Activated CD8-positive, alpha-beta memory T cell treated with anti-CD3 and anti-CD28 coated beads for 1 hour (primary cell): Measurements from ENCODE around the gene ST6GALNAC3.

Source experiments
- DNase-seq, 2 donors: peaks; one replicate each; pipeline ENCODE4 v3.0.0-alpha.2; 2020; ENCODE audit warnings: low read depth in 1 of 2; ENCODE audit errors: extremely low read depth in 1 of 2

The ST6GALNAC3 gene

DNA sequence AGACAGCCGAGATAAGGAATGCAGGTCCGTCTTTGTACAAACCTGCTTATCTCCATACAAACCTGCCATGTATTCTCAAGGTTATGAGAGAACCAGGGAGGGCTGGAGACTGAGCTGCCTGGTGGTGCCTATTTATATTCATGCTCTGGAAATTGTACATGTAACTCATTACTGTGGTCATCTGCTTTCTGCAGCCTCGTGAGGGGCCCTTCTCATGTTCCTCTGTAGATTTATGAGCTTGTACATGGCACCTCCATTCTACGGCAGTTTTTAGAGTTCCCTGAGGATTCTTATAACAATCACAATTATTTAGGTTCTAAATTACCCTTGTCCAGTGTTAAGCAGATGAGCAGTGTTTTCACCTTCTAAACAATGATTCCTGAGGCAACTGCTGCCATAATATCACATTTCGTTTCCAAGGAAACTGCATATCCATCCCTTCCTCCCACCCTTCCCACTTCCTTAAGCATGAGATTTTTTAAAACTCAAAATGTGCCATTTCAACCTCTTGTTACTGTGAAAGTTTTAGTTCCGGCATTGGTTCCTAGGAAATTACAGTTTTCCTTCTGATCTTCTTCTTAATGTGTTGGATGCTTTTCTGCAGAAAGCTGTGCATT is 112.1 kb downstream of the ST6GALNAC3 start:
- DNase-seq, result no peak

DNA sequence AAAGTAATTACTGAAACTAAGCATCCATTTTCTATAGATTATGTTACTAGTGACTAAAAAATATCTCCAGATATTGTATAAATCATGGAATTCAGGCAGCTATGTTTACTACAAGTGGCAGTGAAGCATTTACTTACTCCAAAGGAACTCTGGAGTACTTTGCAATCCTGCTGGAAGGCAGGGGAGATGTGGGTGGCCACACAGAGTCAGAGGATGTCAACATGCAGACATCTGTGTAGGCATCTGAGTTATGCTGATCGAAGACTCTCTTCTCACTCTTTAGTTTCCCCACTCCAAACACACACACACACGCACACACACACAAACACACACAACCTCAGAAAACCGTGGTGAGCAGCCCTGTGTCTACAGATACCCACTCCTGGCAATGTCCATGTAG is 112.9 kb downstream of the ST6GALNAC3 start:
- no peak for DNase-seq

DNA sequence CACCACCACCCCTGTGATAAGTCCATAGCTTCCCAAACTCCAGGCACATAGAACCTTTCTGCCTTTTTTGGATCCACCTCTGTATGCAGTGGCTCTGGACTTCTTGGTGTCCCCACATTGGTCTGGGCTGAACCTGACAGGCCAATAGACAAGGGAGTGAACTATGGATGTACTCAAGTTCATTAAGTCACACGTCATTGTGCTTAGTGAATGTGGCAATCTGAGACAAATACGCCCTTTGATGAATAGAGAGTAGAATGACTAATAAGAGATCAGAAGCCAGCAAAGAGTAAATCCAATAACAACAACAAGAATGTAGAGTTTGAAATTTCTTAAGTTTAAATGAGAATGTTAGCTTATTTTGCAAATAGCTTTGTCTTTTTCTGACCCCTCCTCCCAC is 114.8 kb downstream of the ST6GALNAC3 start:
- DNase-seq, result no peak

DNA sequence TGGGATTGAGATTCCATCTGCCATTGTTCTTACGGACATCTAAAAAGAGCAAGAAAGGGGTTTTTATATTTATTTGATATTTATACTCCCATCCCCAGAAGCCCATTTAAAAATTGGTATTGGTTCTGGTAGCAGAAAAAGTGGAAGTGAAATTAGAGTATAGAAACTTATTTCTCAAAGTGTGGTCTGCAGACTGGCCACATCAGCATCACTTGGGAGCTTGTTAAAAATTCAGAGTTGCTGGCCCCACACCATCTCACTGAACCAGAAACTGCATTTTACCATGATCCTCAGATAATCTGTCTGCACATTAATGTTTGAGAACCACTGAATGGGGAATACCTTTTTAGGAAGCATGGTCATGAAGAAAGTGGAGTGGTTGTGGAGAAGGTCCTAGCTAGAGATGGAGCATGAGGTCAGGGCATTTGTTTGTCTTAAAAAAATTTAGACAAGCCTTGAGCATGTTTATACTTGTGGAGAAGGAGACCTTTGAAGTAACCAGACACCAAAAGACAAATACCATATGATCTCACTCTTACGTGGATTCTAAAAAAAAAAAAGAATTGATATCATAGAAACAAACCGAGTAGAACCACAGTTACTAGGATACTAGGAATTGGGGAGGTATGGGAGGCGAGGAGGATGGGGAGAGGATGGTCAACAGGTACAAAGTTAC is 116.3 kb downstream of the ST6GALNAC3 start:
- DNase-seq, result no peak

DNA sequence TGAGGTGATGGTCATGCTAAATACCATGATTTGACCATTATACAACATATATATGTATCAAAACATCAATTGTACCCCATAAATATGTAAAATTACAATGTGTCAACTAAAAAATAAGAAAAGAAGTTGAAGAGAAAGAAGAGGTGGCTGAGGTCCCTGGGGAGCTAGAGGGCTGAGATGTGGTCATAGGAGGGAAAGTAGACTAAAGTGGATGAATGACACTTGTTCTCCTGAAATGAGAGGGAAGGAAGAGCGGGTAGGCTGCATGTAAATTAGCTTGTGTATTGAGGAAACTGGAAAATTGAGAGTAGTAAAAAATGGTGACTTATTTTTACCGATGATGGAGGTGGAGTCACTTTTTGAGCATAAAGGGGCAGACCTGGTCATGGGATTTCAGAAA is 117.0 kb downstream of the ST6GALNAC3 start:
- no peak for DNase-seq

DNA sequence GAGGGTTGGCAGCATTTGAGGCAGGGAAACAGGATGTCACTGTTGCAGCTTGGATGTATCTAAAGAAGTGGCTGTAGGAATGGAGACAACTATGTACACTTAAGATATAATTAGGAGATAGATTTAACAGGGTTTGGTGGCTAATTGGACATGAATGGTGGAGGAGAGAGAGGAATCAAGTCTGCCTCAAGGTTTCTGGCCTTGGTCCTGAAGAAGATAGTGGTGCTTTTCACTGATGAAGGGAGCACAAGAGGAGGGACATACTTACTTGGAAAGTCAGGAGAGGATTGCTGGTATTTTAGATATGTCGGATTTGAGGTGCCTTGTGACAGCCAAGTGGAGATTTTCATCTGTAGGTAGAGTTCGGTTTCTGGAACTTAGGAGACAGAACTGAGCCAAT is 123.9 kb downstream of the ST6GALNAC3 start:
- DNase-seq, result no peak

DNA sequence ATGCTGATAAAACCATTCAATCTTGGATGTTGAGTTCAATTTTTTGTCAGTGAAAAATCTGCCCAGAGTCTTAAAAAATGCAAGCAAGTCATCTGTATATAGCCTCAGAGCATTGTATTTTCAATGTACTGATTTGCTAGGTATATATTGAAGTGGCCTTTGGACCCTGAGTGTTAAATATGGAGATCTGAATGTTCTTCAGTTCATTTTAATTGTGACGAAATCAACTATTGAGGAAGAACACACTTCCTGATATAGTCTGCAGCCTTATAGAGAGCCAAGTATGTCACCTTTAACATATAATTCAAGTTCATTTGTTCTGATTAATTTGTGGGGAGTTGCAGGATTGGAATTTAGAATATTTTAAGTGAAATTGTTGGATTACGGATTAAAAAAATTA is 128.1 kb downstream of the ST6GALNAC3 start:
- no peak for DNase-seq

DNA sequence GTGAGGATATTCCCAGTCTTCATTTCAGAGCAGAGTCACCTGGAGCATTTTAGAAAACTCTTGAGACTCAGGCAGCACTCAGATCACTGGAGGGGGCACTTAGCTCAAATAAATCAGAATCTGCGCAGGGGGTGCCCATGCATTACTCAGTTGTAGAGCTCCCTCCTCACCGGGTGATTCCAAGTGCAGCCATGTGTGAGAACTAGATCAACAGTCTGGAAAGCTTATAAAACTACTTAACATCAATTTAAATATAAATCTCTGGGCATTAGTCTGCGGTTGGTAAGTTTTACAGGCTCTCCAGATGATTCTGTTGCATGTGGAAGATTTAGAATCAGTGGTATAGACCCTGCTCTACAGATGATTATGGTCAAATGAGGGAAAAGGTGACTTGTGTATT is 128.6 kb downstream of the ST6GALNAC3 start:
- no peak for DNase-seq

DNA sequence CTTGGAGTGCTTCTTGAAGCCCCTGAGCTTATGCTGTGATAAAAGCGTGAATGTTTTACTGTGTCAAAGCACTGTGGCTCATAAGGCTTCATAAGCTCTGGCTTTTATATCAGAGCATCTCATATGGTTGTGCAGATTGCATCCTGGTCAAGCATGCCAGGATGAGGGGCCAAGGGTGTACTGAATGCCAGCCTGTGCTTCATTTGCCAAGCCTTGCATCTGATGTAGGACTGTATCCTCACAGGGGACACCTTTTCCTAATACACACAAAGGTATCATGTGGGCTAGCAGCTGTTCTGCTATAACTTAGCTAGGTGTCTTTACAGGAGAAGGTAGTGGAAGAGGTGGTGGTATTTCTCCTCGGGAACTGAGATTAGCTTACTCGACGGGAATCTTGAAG is 134.7 kb downstream of the ST6GALNAC3 start:
- DNase-seq, result no peak

DNA sequence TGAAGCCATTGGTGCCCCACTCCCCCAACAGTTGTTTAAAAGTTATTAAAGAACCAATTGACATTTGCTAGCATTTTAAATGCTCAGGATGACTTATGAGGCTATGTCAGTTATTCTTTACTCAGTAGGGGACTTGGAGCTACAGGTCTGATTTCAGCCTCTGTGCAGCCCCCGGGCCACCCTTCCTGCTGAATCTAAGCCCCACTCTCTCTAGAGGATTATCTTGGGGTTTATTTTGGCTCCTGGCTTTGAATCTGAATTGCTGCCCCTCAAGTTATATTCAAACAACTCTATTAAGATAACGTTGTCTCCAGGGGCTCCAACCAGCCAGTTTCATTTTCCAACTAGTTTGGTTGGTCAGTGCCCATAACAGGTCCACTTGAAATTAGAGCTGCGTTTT is 135.1 kb downstream of the ST6GALNAC3 start:
- no peak for DNase-seq

DNA sequence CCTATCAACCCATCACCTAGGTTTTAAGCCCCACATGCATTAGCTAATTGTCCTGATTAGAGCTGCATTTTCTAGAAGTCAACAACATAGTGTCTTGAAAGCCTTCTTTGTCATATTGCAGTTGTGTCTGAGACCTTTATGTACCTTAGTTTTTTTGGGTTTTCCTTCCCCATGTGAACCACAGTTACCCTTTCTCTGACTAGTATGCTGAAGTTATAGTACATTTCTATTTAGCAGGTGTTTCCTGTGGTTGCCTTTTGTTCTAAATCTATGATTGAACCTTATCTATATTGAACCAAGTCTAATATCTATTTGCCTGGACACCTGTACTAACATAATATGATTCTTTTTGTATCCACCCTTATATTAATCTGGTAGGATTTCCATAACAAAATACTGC is 135.6 kb downstream of the ST6GALNAC3 start:
- no peak for DNase-seq

DNA sequence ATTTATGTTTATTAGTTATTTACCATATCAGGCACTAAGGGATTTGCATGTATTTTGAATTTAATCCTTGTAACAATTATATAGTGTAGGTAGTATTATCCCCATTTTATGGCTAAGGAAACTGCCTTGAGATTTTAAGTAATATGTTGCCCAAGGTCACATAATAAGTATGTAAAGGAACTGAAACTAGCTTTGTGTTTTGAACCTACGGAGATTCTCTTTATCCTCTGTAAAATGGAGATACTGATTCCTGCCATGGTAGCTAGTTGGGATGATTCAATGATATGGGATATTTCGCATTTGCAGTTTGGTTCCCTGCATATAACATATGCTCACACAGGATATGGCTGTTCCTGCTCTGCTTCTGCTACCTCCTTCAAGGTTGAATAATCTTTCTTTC is 144.3 kb downstream of the ST6GALNAC3 start:
- no peak for DNase-seq

DNA sequence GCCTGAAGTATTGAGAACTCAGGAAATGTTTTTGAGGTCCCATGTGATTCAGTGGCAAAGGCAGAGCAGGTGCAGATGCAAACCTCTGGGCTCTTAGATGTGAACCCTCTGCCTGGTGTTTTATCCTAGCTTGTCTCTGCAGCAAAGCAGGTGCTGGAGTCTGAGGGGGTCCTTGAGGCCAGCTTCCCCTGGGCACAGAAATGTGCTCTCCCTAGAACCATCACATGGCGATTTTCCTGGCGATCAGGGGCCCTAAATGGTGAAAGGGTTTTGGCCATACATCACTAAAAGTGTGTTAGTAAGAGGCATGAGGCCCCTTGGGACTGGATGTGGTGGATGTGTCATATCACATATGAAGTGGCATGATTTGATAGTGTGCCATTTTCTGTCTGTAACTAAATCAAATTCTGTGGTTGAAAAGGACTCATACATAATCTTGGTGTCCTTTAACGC is 144.8 kb downstream of the ST6GALNAC3 start:
- DNase-seq, result no peak

DNA sequence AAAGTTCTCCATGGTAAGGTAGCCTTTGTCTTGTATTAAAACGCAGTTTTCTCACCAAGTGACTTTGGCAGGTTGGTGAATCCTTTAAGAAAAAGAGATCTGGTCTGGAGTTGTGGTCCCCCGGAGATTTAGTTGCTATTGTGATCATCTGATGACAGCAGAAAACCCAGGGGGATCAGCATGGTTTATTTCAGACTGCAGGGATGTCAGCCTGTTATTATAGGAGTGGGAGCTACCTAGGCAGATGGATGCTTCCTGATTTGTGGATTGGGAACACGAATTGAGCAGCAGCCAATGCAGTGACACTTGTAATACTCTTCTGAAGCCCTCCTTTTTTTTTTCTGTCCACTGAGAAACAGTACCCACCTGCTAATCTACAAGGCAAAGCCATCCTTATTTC is 150.2 kb downstream of the ST6GALNAC3 start:
- DNase-seq, result no peak

DNA sequence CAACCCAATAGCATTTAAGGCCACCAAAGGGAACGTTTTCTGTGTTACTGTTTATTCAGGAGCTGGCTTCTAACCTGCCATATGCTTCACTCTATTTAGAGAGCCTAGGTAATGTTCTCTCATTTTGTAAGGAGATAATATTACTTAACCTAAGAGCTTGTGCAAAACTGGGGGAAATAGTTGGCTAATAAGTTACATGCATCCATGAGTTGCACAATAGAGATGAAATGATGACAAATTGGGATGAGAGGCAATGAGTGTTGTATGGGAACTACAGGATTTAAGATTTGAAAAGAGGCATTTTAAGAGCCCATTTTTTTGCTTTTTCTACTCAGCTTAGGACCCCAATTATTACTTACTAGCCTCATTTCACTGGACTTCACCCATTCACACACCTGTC is 151.0 kb downstream of the ST6GALNAC3 start:
- DNase-seq, result no peak

DNA sequence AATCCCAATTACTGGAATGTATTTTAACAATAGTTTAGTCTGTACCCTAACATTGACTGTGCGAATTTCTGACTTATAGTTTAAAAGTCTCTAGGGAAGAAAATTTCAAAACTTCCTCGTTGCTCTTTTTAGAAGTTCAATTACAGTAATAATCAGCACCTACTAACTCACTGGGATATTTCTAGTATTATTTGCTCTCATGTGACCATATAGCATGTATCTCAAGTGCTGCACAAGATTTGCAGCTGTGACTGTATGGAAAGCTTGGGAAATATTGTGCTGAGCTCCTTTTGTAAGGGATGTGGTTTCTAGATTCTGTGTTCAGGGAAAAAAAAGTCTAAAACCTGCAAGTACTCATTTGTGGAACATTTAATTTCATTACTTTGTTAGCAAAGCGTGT is 153.1 kb downstream of the ST6GALNAC3 start:
- DNase-seq, result no peak

DNA sequence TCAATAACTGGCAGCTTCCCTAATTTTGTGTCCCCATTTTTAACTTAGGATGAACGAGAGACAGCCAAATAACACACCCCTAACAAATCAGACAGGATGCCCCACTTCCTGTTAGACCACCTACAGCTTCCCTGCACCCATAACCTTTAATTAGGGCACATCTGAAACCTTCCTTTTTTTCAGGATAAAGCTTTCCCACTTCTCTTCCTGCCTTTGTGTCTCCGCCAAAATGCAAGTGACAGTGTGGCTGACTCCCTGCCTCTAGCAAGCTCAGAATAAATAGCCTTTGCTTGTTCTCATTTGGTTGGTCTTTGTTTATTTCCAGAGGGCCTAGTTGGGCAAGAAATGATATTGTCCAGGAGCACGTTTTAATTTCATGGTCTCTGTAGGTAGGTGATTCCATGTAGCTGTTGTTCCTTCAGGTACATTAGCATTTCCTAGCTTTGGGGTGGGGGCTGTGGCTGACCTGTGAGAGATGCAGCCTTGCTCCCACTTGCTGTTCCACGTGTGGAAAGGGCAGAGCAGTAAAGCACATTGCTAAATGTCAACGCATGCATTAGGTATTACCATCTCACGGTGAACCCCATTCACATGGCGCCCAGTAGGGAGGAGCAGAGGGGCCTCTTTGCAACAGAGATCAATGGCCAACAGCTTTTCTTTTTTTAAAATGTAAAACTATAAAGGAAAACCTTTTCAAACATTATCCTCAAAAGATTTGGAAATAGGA is 154.9 kb downstream of the ST6GALNAC3 start:
- no peak for DNase-seq

DNA sequence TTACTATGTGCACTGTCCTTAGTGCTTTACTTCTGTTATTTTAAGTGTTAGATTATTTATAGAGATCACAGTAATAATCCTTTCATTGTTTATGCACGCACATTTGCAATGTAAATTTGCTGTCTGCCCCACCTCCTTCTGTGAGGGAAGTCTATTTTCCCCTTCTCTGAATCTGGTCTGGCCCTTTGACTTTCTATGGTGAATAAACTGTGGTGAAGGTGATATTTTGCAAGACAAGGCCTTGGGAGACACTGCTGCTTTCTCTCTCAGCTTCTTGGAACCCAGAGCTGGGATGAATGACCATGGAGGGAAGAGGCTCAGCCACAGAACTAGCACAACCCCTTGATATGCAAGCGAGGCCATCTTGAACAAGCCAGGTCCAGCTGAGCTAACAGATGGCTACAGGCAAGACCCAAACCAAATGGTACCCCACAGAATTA is 156.3 kb downstream of the ST6GALNAC3 start:
- DNase-seq, result no peak

DNA sequence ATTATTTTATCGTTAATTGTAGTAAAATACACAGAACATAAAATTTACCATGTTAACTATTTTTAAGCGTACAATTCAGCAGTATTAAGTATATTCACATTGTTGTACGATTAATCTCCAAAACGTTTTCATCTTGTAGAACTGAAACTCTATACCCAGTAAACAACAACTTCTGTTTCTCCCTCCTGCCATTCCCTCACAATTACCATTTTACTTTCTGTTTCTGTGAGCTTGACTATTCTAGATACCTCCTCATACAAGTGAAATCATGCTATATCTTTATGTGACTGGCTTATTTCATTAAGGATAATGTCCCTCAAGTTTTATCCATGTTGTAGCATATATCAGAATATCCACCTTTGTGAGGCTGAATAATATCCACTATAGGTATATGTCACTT is 156.8 kb downstream of the ST6GALNAC3 start:
- DNase-seq, result no peak

DNA sequence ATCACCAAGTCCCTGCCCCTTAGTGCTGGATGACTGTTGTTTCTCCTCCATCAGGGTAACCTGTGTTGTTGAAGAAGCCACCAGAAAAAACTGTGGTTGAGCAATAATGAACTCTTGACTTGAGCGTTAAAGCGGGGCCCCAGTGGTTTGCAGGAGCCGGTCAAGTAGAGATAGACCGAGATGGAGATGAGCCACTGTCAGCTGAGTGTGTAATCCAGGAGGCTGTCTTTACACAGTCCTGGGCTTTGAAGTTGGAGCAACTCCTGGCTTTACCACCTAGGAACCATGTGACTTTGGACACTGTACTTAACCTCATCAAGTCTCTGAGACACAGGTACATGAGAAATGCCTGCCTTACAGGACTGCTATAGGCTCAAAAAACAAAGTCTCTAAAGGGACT is 158.1 kb downstream of the ST6GALNAC3 start:
- DNase-seq, result no peak

DNA sequence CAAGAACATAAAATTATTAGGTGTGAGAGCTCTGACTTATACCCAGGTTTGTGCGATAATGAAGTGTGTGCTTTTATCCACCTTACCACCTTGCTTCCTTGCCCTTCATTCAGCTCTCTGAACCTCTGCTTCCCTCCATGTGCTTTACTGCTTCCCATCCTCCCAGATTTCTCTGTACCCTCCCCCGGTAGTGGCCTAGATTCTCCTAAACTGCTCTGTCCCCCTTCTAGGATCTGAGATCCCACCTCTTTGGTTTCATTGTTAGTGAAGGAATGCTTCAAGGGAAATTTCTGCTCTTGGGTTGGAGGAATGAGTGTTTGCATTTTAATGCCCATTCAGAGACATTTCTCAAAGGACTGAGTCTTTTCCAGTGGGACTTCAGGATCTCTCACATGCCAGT is 159.5 kb downstream of the ST6GALNAC3 start:
- no peak for DNase-seq

DNA sequence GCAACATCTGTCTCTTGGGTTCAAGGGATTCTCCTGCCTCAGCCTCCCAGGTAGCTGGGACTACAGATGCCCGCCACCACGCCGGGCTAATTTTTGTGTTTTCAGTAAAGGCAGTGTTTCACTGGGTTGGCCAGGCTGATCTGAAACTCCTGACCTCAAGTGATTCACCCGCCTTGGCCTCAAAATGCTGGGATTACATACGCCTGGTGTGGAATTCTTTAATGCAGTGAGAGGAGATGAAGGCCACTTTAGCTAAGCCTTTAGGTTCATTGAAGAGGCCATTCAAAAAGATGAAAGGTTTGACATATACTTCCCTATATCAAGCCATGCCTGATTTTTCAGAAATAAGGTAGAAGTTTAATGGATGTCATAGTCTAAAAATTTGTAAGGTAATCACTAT is 162.7 kb downstream of the ST6GALNAC3 start:
- no peak for DNase-seq
